WI38 (cell line): ENCODE measurements around the gene USP49.

ENCODE experiments used
- H3K4me3 ChIP-seq: 2 replicates; pipeline ENCODE4 v1.5.1; 2011; ENCODE audit warnings: low read depth, mild to moderate bottlenecking, control low read depth, low read length
- CTCF ChIP-seq: IDR thresholded peaks from 2 replicates; pipeline ENCODE4 v1.5.1; 2012; ENCODE audit warnings: low read depth, mild to moderate bottlenecking, control low read depth, low read length

The USP49 gene

GRCh38 chr6:41935685-41936072 lies 40.5 kb upstream of the USP49 start:
- no peak for TF ChIP-seq CTCF
- H3K4me3 ChIP-seq = no peak overlapping the region

GRCh38 chr6:41935193-41935574 lies 40.0 kb upstream of the USP49 start:
- TF ChIP-seq CTCF = no peak

GRCh38 chr6:41934278-41935192 lies 39.4 kb upstream of the USP49 start:
- TF ChIP-seq CTCF = no peak
- H3K4me3 ChIP-seq = no peak overlapping the region

More at GRCh38 chr6:41935193-41935574, 40.0 kb upstream of the USP49 start:
- no peak overlapping the region for H3K4me3 ChIP-seq

GRCh38 chr6:41932378-41932777 lies 37.2 kb upstream of the USP49 start:
- no peak overlapping the region for H3K4me3 ChIP-seq
- TF ChIP-seq CTCF = no peak

GRCh38 chr6:41931792-41932191 lies 36.6 kb upstream of the USP49 start:
- no peak overlapping the region for H3K4me3 ChIP-seq
- TF ChIP-seq CTCF = no peak

- H3K4me3 ChIP-seq = no peak overlapping the region
- TF ChIP-seq CTCF = no peak
Measured at GRCh38 chr6:41929924-41930323, 34.7 kb upstream of the USP49 start.

GRCh38 chr6:41927253-41927652 lies 32.1 kb upstream of the USP49 start:
- no peak overlapping the region for H3K4me3 ChIP-seq
- no peak for TF ChIP-seq CTCF
